ENCODE results near the gene SPTBN1. TPM values are rescaled to one million over a fixed set of nuclear protein-coding genes. Genes with fewer than 3 reads are reported as not detected.

The SPTBN1 gene
- total and polyA plus RNA-seq, 2 of the 13 experiments (the other 11 are each of a cell fraction or from before 2014, with no cell fraction given) = 123 to 299 TPM

DNA sequence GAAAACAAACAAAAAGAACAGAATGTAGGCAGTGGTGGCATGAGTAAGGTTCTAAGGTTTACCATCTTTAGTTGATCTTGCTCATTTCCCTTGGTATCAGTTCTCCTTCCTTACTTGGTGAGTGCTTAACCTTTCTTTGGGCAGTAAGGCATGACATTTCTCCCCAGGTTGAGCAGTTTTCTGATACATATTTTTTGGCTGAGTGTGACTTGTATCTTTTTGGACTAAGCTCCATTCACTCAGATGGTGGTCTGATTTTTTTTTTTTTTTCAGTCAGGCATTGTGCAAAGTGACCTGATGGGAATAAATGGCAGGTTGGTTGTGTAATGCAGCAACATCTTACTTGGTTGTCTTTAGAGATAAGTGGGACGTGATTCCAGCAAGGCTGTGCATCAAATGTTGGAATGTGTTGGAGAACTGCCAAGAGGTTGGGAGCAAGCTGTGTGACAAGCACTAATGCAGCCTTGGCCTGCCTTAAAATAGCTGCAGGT is 15.1 kb downstream of the SPTBN1 start (continued):
- TF ChIP-seq, protein P1, sequence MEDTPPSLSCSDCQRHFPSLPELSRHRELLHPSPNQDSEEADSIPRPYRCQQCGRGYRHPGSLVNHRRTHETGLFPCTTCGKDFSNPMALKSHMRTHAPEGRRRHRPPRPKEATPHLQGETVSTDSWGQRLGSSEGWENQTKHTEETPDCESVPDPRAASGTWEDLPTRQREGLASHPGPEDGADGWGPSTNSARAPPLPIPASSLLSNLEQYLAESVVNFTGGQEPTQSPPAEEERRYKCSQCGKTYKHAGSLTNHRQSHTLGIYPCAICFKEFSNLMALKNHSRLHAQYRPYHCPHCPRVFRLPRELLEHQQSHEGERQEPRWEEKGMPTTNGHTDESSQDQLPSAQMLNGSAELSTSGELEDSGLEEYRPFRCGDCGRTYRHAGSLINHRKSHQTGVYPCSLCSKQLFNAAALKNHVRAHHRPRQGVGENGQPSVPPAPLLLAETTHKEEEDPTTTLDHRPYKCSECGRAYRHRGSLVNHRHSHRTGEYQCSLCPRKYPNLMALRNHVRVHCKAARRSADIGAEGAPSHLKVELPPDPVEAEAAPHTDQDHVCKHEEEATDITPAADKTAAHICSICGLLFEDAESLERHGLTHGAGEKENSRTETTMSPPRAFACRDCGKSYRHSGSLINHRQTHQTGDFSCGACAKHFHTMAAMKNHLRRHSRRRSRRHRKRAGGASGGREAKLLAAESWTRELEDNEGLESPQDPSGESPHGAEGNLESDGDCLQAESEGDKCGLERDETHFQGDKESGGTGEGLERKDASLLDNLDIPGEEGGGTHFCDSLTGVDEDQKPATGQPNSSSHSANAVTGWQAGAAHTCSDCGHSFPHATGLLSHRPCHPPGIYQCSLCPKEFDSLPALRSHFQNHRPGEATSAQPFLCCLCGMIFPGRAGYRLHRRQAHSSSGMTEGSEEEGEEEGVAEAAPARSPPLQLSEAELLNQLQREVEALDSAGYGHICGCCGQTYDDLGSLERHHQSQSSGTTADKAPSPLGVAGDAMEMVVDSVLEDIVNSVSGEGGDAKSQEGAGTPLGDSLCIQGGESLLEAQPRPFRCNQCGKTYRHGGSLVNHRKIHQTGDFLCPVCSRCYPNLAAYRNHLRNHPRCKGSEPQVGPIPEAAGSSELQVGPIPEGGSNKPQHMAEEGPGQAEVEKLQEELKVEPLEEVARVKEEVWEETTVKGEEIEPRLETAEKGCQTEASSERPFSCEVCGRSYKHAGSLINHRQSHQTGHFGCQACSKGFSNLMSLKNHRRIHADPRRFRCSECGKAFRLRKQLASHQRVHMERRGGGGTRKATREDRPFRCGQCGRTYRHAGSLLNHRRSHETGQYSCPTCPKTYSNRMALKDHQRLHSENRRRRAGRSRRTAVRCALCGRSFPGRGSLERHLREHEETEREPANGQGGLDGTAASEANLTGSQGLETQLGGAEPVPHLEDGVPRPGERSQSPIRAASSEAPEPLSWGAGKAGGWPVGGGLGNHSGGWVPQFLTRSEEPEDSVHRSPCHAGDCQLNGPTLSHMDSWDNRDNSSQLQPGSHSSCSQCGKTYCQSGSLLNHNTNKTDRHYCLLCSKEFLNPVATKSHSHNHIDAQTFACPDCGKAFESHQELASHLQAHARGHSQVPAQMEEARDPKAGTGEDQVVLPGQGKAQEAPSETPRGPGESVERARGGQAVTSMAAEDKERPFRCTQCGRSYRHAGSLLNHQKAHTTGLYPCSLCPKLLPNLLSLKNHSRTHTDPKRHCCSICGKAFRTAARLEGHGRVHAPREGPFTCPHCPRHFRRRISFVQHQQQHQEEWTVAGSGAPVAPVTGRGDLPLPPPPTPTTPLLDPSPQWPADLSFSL (CRISPR knock-in tag; IDR thresholded peaks at IDR 0.05) = peak; percentile 66; the same call in 1 of the 2 replicates
- no peak for TF ChIP-seq ATM (IDR thresholded peaks at IDR 0.05; ENCODE audit: borderline replicate concordance)
- peak; percentile 49 for TF ChIP-seq CBX1 (IDR thresholded peaks at IDR 0.05; ENCODE audit: low read depth)
- TF ChIP-seq, protein P2, sequence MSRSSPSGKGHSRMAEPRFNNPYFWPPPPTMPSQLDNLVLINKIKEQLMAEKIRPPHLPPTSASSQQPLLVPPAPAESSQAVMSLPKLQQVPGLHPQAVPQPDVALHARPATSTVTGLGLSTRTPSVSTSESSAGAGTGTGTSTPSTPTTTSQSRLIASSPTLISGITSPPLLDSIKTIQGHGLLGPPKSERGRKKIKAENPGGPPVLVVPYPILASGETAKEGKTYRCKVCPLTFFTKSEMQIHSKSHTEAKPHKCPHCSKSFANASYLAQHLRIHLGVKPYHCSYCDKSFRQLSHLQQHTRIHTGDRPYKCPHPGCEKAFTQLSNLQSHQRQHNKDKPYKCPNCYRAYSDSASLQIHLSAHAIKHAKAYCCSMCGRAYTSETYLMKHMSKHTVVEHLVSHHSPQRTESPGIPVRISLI (CRISPR knock-in tag; IDR thresholded peaks at IDR 0.05; ENCODE audit: borderline replicate concordance) = peak; percentile 83
- TF ChIP-seq, protein P3, sequence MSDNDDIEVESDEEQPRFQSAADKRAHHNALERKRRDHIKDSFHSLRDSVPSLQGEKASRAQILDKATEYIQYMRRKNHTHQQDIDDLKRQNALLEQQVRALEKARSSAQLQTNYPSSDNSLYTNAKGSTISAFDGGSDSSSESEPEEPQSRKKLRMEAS (IDR thresholded peaks at IDR 0.05) = 0 out of 2 replicates have a peak, but pooled peaks have one; percentile 4
- TF ChIP-seq HDAC2 (CRISPR knock-in tag; IDR thresholded peaks at IDR 0.05) = peak; percentile 48; the same call in 1 of the 2 replicates
- peak; percentile 48; the same call in 1 of the 2 replicates for TF ChIP-seq HMG20A (CRISPR knock-in tag; IDR thresholded peaks at IDR 0.05; ENCODE audit: borderline replicate concordance)
- TF ChIP-seq POGZ (CRISPR knock-in tag; IDR thresholded peaks at IDR 0.05) = peak; percentile 54
- TF ChIP-seq SMAD3 (CRISPR knock-in tag; IDR thresholded peaks at IDR 0.05) = peak; percentile 40; the same call in 1 of the 2 replicates
- peak; percentile 98 for TF ChIP-seq ZNF761 (CRISPR knock-in tag; conservative IDR thresholded peaks at IDR 0.05)
- TF ChIP-seq RCOR2 (CRISPR knock-in tag; IDR thresholded peaks at IDR 0.05) = 0 out of 2 replicates have a peak, but pooled peaks have one; percentile 44
- no peak for TF ChIP-seq NCOA5 (CRISPR knock-in tag; IDR thresholded peaks at IDR 0.05)
- peak; percentile 13; the same call in 1 of the 2 replicates for TF ChIP-seq FOXA3 (CRISPR knock-in tag; IDR thresholded peaks at IDR 0.05)
- TF ChIP-seq ZNF644 (CRISPR knock-in tag; IDR thresholded peaks at IDR 0.05; ENCODE audit: low read depth) = peak; percentile 81
- TF ChIP-seq ELF1 (CRISPR knock-in tag; IDR thresholded peaks at IDR 0.05) = no peak
- no peak for TF ChIP-seq ESRRA (CRISPR knock-in tag; IDR thresholded peaks at IDR 0.05; ENCODE audit: low read depth)
- TF ChIP-seq SOX13 (IDR thresholded peaks at IDR 0.05) = no peak
- peak in 1 of 2 experiments; percentile 60; a peak in 2 of 4 replicates for TF ChIP-seq SOX13 (CRISPR knock-in tag; conservative IDR thresholded peaks at IDR 0.05 in 1 of 2, IDR thresholded peaks at IDR 0.05 in 1 of 2)
- no peak for TF ChIP-seq DR1 (CRISPR knock-in tag; IDR thresholded peaks at IDR 0.05)
- TF ChIP-seq ZMYM2 (CRISPR knock-in tag; IDR thresholded peaks at IDR 0.05) = no peak
- TF ChIP-seq, protein P4, sequence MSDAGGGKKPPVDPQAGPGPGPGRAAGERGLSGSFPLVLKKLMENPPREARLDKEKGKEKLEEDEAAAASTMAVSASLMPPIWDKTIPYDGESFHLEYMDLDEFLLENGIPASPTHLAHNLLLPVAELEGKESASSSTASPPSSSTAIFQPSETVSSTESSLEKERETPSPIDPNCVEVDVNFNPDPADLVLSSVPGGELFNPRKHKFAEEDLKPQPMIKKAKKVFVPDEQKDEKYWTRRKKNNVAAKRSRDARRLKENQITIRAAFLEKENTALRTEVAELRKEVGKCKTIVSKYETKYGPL (CRISPR knock-in tag; IDR thresholded peaks at IDR 0.05) = peak; percentile 39; the same call in 1 of the 2 replicates
- no peak for TF ChIP-seq ZFY (CRISPR knock-in tag; IDR thresholded peaks at IDR 0.05)
- TF ChIP-seq ZNF10 (CRISPR knock-in tag; IDR thresholded peaks at IDR 0.05; ENCODE audit: borderline replicate concordance, low read depth) = no peak
- peak; percentile 20; the same call in 1 of the 2 replicates for TF ChIP-seq ZNF292 (CRISPR knock-in tag; IDR thresholded peaks at IDR 0.05; ENCODE audit: borderline replicate concordance, low read depth)
